ENCODE data around the gene NDE1. TPM values are rescaled to one million over a fixed set of nuclear protein-coding genes. Genes with fewer than 3 reads are reported as not detected.

The NDE1 gene
- total and polyA plus RNA-seq, 9 of the 15 experiments (the other 6 are each of a cell fraction or from before 2014, with no cell fraction given): 3.1 to 59.9 (median 30.0) TPM

- Histone ChIP-seq H4K20me1 (replicated peaks; ENCODE audit: control insufficient read depth, insufficient read depth, low read length) (no peaks in the 10 kb centered on the region), H3K9me3 (replicated peaks; ENCODE audit: control insufficient read depth, insufficient read depth, low read depth, low read length) (no peaks in the 10 kb centered on the region), H3K4me2 (ENCODE audit: insufficient read depth, low read length) (no peak overlapping the region), H3K4me3 (no peak overlapping the region), H3K27ac (ENCODE audit: extremely low read depth, low read depth, low read length) (no peak overlapping the region), H3K4me1 (replicated peaks in 1 of 2; ENCODE audit: control insufficient read depth in 2 of 2, insufficient read depth in 2 of 2, low read length in 2 of 2) (no peaks in the 10 kb centered on the region; a peak in 1 of 5 replicates), H3K79me2 (ENCODE audit: control insufficient read depth, insufficient read depth, low read length) (no peaks in the 10 kb centered on the region), H3K27me3 (ENCODE audit: control insufficient read depth in 2 of 2, insufficient read depth in 2 of 2, low read length in 2 of 2) (peaks cover 11 to 22% of the 10 kb centered on the region in 2 experiments), H2AFZ (ENCODE audit: low read depth, low read length) (no peak overlapping the region), H3K9me1 (ENCODE audit: control insufficient read depth, insufficient read depth, low read length) (no peaks in the 10 kb centered on the region), H3K36me3 (ENCODE audit: control insufficient read depth, insufficient read depth, low read length) (no peaks in the 10 kb centered on the region), H3K9ac (ENCODE audit: insufficient read depth in 1 of 2, low read depth in 2 of 2, low read length in 2 of 2) (no peak overlapping the region)
- ChIA-PET CTCF (ENCODE audit: low intra/inter-chr PET ratio) (no interaction called here), POLR2A (no interaction called here)
- WGBS (ENCODE audit: insufficient coverage, low coverage, missing lambda C conversion rate): 25% methylated on average over 4 of the region's 4 CpGs
- ATAC-seq (no peak), FAIRE-seq (no peak), DNase-seq (ENCODE audit: extremely low read depth in 1 of 4, low spot score in 3 of 4) (no peak)
- BruUV-seq (replicated peaks): no TSS peak
- intact Hi-C loops (cut with micrococcal nuclease): loop anchor here (5.0 kb wide), 1 partner anchor 424 kb away; no protein-coding TSS in a partner anchor
- in situ Hi-C loops (cut with MboI): no loop called here
- no peak for TF ChIP-seq CC2D1A (IDR thresholded peaks at IDR 0.05)
- TF ChIP-seq ZNF609 (CRISPR knock-in tag; IDR thresholded peaks at IDR 0.05; ENCODE audit: borderline replicate concordance): no peak
- no peak for TF ChIP-seq GTF2E2 (tag; IDR thresholded peaks at IDR 0.05)
Observed at GRCh38 chr16:15768201-15768600, 118.2 kb downstream of the NDE1 start.
